ENCODE data around the gene C1QTNF8.

The C1QTNF8 gene, protein sequence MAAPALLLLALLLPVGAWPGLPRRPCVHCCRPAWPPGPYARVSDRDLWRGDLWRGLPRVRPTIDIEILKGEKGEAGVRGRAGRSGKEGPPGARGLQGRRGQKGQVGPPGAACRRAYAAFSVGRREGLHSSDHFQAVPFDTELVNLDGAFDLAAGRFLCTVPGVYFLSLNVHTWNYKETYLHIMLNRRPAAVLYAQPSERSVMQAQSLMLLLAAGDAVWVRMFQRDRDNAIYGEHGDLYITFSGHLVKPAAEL

DNA sequence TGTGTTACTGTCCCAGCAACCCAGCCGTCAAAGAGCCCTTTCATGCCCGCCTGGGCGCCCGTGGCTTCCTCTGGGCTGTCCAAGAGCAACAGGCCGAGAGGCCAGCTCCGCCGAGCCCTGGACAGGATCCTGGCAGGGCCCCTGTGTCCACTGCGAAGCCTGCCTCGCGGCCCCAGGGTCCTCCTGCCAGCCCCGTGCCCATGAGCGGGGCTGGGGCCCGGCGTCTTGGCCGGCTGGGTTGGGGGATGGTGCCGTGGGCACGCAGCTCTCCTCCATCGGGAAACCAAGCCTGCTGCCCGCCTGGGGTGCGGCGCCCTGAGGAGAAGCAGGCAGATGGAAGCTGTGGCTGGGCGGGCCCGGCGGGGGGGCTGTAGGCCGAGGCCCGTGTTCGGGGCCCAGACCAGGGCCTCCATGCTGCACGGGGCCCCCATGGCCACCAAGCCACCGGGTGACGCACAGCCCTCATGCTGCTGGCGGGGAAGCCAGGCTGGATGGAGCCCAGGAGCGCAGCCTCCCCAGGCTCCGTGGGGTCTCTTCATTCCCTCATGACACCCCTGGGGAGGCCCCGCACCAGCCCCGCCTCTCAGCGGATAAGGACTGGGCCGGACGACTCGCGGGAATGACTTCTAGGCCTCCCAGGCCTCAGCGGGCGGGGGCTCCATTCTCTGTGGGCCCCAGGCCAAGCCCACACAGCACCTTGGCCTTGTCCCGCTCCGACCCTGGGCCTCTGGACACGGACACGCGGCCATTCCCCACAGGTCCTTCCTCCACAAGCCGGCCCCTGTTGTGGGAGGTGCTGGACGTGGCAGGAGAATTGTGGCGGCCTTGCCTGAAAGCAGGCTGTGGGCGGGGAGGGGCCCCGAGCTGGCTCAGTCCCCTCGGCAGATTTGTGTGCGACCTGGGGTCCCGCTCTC is at the start of gene C1QTNF8:
Gene C1QTNF8 (minus strand): TSS at position 76 of the 914 bp plus-strand sequence. CDS start 1,322 bp downstream, outside the sequence.
- no peak for DNase-seq

DNA sequence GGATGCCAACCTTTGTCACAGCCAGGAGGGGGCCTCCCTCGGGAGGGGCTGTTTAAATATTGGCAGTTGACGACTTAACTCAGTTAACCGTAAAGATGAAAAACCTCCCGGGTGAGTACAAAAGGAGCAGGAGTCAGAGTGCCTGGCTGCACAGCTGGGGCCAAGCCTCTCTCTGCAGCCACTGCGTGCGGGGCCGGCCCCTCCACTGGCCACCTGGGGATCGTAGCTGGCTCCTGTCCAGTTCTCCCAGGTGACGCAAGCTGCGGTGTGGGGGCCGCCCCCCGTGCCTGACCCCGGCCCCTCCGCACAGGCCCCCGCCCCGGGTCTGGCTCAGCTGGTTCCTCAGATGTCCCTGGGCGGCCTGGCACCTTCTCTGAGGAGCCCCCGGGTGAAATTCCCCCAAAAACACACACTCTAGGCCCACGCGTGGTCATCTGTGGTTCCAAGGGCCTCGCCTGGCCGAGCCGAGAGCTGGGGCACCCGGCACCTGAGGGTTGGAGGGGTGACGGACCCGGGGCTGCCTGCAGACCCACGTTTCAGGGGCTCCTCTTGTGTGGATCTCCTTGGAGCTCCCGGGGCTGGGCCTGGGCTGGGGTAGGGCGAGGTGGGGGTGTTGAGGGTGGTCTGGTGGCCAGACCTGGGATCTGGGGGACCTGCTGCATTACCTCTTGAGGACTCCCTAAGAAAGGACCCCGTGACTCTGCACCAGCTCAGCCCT is 49.5 kb upstream of the C1QTNF8 start:
- no peak for DNase-seq

DNA sequence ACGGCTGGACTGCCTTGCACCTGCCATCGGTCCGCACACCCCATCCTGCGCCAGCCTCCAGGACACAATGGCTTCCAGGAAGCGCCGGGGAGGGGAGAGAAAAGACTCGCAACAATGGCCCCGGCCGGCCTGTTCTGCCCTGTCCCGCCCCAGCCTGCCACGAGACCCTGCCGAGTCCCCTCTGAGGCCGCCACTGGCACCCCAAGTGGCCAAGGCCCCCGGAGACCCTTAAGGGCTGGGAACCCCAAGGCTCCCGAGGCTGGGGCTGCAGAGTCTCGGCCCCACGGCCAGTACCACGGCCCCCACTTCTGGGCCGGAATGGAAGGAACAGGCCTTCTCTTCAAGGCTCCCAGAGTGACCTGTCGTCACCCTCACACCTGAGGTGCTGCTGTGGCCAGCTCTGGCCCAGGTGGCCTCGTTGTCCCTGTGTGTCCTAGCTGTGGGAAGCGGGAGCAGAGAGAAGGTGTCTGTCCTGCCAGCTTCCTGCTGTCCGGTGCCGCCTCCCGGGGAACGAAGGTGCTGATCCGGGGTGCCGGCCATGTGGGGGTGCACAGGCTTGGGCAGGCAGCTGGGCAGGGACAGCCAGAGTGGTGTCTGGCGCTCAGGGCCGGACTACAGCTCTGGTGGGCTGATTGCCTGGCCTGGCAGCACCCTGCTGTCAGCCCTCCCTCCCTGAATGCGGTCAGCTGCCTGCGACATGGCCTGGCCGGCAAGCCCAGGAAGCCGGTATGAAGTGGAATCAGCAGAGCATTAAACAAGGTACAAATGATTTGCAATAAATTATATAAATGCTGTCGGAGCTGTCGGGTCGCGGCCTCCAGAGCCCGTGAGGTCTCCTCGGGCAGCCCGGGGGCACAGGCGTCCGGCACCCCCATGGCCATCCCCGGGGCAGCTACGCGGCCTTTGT is 48.7 kb upstream of the C1QTNF8 start:
- DNase-seq: no peak

DNA sequence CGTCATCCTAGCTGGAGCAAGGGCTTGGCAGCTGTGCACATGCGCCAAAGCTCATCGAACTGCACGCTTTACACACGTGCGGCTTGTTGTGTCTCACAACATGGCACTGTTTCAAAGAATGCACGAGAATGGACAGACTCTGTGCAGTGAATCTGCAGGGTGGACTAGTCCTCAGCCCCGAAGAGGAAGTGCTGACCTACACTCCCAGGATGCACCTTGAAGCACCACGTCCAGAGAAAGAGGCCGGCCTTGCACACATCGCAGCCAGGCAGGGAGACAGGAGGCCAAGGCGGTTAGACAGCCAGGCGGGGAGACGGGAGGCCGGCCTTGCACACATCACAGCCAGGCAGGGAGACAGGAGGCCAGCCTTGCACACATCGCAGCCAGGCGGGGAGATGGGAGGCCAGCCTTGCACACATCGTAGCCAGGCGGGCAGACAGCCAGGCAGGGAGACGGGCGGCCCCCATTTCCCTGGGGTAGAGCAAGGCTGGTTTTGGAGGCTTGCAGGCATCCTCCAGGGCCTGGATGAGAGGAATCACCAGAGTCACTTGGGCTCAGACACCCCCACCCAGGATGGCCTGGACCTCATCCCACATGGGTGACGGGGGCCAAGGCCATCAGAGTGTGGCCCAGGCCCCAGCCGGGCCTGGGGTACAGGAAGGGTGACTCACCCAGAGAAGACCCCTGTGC is 47.9 kb upstream of the C1QTNF8 start:
- DNase-seq: no peak

DNA sequence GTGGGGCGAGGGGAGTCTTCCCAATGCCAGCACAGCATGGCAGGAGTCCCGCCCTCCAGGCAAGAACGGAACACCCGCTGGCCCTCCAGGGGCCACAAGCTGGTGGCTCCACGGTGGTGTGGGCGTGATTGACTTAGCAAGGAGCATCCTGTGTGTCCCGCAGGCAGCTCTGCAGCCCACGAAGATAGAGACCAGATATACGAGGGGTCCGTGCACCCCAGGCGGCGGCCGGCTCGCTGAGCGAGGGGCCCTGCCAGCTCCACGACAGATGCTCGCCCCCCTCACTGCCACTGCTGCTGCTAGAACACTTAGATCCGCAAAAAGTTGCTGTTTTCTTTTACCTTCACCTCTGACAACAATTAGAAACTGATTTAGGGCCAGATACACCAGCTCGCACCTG is 46.9 kb upstream of the C1QTNF8 start:
- DNase-seq: no peak

DNA sequence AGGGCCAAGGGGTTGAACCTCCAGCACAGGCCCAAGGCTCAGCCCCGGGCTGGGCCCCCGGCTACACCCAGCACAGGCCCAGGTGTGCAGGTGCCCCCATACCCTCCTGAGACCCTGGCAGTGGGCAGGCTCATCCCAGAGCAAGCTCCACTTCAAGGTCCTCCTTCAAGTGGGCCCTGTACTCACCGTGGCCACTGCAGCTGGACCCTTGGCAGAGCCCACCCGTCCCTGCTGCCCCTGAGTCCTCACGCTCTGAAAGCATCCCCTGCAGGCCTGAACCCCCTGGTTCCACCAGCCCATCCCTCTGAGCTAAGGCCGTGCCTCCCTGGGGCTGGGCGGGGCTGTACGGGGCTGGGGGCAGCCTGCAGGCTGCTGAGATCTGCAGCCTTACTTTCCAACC is 45.7 kb upstream of the C1QTNF8 start:
- DNase-seq: no peak

DNA sequence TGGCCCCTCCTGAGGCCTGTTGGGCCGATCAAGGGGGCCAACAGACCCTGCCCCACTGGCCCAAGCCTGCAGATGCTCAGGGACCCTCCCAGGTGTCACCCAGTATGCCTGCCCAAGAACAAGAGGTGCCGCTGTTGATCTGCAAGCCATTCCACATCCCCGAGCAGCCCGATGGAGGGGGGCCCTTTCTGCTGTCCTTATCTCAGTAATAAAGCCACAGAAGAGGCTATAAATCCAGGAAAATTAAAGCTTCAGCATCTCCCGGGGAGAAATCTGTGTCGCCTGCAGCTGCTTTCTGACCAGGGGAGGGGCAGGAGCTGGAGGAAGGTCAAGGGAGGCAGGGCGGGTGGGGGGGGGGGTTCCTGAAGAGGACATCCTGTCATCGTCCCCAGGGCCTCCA is 45.1 kb upstream of the C1QTNF8 start:
- no peak for DNase-seq

DNA sequence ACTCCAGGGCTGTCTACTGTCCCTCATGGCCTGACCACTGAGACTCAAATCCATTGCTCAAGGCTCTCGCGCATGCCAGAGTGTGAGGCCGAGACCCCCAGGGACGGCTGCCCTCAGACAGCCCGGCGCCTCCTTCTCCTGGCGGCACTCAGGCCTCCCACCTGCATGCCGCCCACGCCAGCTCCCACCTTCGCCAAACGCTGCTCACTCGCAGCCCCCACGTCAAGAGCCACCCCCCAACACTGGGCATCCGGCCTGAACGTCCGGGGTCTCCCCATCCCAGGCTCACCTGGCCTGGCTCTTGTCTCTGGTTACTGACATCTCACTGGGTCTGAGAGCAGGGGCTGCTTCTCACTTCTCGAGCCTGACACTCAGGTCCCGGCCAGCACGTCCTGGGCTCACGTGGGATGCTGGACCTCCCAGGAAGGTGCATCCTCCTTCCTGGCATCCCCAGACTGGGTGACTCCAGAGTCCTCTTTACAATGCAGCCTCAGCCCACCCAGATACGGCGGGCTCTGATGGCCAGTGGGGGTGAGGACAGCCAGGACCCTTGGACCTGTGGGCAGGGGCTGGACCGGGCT is 44.6 kb upstream of the C1QTNF8 start:
- DNase-seq: no peak

DNA sequence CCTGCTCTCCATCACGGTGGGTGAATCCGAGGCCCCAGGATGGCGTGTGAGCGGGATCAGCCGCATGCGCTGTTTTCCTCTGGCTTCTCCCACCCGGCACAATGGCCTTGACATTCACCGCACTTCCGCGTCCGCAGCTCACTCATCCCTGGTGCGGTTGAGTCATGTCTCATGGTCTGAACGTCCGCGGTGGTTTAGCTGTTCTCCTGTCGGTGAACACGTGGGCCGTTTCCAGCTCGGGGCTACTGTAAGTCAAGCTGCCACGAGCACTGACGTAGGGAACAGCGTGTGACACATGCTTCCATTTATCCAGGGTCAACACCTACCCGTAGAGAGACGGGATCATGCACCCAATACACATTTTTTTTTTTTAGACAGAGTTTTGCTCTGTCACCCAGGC is 41.6 kb upstream of the C1QTNF8 start:
- no peak for DNase-seq

DNA sequence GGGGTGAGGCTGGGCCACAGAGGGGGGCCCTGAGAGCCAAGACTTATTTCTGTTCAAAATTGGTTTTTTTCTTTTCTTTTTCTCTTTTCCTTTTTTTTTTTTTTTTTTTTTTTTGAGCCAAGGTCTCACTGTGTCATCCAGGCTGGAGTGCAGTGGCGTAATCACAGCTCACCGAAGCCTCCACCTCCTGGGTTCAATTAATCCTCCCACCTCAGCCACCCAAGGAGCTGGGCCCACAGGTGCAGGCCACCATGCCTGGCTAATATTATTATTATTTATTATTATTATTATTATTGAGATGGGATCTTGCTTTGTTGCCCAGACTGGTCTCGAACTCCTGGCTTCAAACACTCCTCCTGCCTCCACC is 39.4 kb upstream of the C1QTNF8 start:
- no peak for DNase-seq

DNA sequence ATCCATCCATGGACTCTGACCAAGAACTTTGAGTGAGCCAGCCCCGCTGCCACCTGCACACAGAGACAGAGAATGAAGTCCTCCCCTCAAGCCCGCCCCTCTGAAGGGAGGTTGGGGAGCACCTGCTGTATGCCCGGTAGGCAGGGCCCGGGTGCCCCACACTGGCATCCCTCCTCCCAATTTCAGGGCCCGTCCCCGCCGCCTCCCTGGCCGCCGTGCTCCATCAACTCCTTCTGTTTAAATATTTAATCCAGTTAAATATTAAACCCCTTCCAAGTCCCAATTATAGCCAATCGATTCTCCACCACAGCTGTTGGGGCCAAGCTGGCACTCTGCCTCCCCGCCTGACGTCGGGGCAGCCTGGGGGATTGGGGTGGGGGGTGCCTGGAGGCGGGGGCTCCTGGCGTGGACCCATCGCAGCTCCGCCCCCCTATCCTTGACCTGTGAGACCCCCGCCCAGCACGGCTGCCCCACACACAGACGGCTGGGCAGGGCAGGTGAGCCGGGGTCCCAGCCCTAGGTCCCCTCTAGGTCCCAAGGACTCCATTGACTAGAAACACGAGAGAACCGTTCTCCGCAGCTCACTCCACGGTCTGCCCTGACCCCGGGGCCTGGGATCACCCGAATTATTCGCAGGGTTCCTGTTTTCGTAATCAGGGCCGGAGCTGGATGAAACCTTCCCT is 38.9 kb upstream of the C1QTNF8 start:
- no peak for DNase-seq

DNA sequence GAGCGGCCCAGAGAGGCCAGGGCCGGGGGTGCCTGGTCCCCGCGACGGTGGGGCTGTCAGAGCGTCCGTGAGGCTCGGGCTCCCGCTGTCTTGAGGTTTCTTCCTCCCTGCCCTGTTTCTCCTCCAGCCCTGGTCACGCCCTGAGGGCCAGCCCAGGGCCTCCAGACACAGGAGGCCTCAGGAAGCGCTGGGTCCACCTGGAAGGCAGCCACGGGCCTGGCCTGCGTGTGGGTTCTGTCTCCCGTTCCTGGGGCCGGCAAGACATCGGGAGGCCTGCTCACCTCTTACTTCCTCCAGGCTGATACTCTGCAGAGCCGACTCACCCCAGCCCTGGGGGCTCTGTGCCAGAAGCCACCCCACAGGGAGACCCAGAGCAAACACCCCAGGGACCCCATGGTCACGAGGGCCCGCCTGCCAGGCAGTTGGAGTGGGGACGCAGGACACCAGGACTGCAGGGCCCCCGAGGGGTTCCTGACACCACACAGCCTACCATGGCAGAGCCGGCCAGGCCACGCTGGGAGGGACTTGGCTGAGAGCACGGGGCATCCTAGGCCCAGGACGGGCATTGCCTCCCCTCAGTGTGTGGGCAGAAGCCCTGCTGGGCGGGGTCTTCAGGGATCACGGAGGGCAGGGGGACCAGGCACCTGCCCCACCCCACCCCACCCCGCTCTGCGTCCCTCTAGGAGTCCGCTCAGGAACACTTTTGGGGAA is 37.9 kb upstream of the C1QTNF8 start:
- no peak for DNase-seq

DNA sequence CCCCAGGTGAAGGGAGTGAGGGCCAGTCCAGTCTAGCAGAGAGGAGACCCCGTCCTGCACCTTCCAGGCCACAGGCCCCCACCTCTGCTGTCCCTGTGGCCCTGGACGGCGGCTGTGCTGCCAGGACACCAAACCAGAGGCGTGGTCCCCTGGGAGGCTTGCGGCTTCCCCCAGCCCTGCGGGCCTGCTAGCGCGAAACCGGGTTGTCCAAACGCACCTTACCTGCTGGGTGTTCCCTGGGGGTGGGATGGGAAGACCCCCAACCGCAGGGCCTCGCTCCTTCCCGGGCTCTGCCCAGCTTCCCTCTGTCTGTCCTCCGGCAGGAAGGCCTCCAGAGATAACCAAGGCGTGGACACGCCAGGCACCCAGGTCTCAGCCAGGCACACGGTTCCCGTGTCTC is 37.2 kb upstream of the C1QTNF8 start:
- no peak for DNase-seq

DNA sequence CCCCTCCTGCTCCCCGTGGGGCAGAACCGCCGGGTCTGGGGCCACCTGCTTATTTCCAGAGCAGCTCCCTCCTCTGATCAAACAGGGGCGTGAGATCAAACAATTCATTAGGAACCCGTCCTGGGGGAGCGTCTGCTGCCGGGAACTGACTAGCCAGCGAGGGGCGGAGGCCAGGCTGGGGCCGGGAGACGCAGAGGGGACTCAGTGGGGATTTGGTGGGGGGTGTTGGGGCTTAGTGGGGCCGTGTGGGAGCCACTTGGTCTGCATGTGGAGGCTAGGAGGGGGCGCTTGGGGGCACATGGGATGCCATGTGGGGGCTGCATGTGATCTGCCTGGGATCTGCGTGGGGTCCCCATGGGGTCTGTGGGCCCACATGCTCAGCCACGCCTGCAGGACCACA is 36.4 kb upstream of the C1QTNF8 start:
- no peak for DNase-seq

DNA sequence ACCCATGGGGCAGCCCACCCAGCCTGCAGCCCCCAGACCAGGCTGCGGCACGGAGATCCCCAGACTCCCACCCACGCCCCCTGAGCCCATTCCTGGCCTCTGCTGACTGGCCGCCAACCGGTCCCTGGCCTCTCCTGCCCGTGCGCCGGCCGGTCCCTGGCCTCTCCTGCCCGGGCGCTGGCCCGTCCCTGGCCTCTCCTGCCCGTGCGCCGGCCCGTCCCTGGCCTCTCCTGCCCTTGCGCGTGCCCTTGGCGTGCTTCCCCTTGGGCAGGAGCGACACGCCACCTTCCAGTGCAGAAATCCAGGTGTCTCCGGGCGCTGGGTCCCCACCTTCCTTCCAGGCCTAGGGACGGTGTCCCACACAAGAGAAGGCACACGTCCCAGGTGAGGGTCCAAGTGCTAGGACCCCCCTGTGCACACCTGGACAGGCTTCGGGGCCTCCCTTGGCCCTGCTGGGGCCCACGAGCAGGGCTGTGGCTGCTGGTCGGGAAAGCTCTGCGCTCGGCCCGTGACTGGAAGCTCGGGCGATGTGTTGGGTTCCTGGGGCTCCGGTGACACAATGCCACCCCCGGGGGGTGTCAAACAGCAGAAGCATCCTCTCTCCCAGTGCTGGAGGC is 35.4 kb upstream of the C1QTNF8 start:
- DNase-seq: no peak

DNA sequence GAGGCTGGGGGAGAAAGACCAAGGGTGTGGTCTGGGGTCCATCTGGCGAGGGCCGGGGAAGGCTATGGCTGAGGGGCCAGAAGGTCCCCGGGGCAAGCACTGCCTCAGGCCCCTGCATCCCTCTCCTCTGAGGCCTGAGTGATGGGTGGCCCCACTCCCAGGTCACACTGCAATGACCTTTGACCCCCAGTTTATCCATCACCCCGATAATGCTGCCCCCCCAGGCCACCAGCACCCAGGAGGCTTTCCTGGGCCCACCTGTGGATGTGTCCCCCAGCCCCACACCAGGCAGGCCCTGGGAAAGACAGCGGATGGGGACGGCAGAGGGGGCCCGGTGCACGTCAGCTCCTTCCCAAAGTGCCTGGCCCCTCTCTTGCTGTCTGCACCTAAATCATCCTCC is 34.3 kb upstream of the C1QTNF8 start:
- no peak for DNase-seq

DNA sequence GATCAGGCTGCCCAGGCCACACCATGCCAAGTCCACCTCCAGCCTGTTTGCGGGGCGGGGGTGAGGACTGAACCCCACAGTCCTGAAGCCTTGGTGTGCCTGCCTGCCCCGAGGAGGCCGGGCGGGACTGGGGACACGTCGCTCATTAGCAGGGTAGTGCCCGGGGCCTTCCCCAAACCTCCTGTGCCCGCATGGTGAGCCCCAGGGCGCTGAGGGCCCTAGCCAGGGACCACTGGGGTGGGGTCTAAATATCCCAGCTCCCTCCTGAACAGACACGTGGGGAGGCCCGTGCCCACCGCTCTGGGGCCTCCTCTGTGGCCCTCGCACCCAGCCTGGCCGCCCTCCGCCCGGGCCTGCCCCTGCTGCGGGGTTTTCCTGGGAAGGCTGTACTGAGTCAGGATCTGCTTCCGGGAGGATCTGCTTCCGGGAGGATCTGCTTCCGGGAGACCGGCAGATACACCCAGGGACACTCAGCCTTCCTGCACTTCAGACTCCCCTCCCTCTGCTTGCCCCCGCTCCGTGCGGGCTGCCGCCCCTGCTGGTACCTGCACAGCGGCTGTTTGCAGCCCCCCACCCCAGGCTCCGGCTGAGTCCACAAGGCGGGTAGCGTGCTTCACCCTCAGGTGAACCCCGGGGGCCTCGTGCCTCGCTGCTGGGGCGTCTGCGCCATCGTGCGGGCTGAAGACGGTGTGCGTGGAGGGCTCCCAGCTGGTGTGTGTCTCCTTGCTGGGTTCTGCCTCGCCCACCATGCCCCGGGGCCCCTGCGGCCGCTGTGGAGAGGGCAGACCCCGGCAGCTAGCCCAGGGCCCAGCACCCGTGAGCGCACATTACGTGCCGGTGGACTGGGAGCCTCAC is 33.3 kb upstream of the C1QTNF8 start:
- DNase-seq: no peak

DNA sequence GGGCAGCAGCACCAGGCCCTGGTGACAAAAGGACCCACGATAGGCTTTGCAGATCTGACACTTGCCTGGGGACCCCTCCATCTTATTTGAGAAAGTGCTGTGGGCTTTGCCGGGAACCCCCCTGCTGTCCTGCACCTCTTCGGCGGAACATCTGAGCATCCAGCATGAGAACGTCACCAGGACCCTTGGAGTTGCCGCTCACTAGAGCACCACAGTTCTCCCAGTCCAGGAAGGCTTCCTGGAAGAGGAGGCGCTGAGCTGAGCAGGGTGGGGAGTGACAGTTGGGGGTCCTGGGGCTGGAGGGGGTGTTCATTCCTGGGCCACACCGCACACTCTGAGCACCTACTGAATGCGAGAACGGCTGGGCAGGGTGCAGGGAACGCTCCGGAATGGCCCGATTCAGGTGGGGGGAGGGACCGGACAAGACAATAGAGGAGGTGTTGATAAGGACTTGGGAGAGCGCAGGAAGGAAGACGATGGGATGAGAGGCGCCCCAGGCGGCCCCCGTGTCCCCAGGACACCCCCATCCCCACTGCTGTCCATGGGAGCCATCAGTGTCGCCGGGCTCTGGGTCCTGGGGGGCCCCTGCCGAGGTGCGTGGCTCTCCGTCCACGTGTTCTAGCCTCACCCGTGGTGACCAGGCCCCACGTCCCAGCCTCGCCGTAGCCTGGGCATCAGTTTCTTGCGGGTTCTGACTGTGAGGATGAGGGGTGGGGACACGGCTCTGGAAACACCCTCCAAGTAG is 32.1 kb upstream of the C1QTNF8 start:
- no peak for DNase-seq

All from KG1 (cell line).